Measurements from ENCODE around the gene KRTAP9-4. TPM values are rescaled to one million over a fixed set of nuclear protein-coding genes. Genes with fewer than 3 reads are reported as not detected.

Gene KRTAP9-4
- total RNA-seq, 1 experiment from 2014 or later = not detected

- peaks cover 3% of the 10 kb centered on the region; the same call in 1 of the 2 replicates for H3K27me3 Mint-ChIP-seq (ENCODE audit: low read depth)
- H3K23ac ChIP-seq (ENCODE audit: insufficient read length, low read depth, low read length) = no peak overlapping the region
- H2AK5ac ChIP-seq (ENCODE audit: insufficient read length, low read length) = no peak overlapping the region
- no peak overlapping the region for H2BK12ac ChIP-seq (ENCODE audit: insufficient read length, low read depth, low read length)
- H3K9ac ChIP-seq (ENCODE audit: extremely low read depth, insufficient read length, low read length) = no peak overlapping the region
- H3K56ac ChIP-seq (ENCODE audit: insufficient read length, low read depth, low read length) = no peak overlapping the region
- no peaks in the 10 kb centered on the region for H3K9me3 ChIP-seq (ENCODE audit: control insufficient read depth, low read depth, low read length)
- no peaks in the 10 kb centered on the region for H3K4me1 ChIP-seq (ENCODE audit: insufficient read depth, low read length)
- H3K4ac ChIP-seq (ENCODE audit: low read depth, low read length) = no peak overlapping the region
- no peaks in the 10 kb centered on the region; a peak in 1 of 7 replicates for H3K36me3 Mint-ChIP-seq (ENCODE audit: insufficient read depth in 1 of 3, low read depth in 3 of 3)
- H4K8ac ChIP-seq (replicated peaks; ENCODE audit: insufficient read length, low read depth, low read length) = no peak overlapping the region
- no peaks in the 10 kb centered on the region for H3K79me1 ChIP-seq (ENCODE audit: insufficient read depth, low read depth, low read length, poor library complexity, severe bottlenecking)
- H3T11ph ChIP-seq (ENCODE audit: low read length) = no peak overlapping the region
- H2BK15ac ChIP-seq (ENCODE audit: low read depth, low read length) = no peak overlapping the region
- H3K4me3 Mint-ChIP-seq = no peak overlapping the region
- H3K18ac ChIP-seq (ENCODE audit: insufficient read length, low read depth, low read length) = no peak overlapping the region
- H3K23me2 ChIP-seq (ENCODE audit: insufficient read length, low read depth, low read length, poor library complexity, severe bottlenecking) = no peaks in the 10 kb centered on the region
- H3K4me2 ChIP-seq (ENCODE audit: insufficient read depth, insufficient read length, low read length) = no peak overlapping the region
- H3K14ac ChIP-seq (ENCODE audit: insufficient read depth, low read length) = no peak overlapping the region
- no peak overlapping the region for H2AFZ ChIP-seq (ENCODE audit: low read length)
- no peak overlapping the region for H4K5ac ChIP-seq (ENCODE audit: insufficient read length, low read depth, low read length)
- H2BK5ac ChIP-seq (ENCODE audit: insufficient read length, low read length) = no peak overlapping the region
- no peak overlapping the region for H4K91ac ChIP-seq (ENCODE audit: insufficient read length, low read depth, low read length)
- H4K20me1 ChIP-seq (ENCODE audit: control insufficient read depth, insufficient read depth, insufficient read length) = no peaks in the 10 kb centered on the region
- no peaks in the 10 kb centered on the region for H3K79me2 ChIP-seq (ENCODE audit: insufficient read depth, low read length)
- no peak overlapping the region for H2BK120ac ChIP-seq (ENCODE audit: low read depth, low read length, poor library complexity, severe bottlenecking)
- no peak overlapping the region for H2BK20ac ChIP-seq (ENCODE audit: low read depth, low read length, poor library complexity, severe bottlenecking)
- H3K27ac Mint-ChIP-seq = no peak overlapping the region
- H3K9me3 Mint-ChIP-seq = peaks cover 3 to 4% of the 10 kb centered on the region in 2 experiments; a peak in 2 of 5 replicates
- WGBS (ENCODE audit: extremely low coverage, insufficient read length, low lambda C conversion rate) = no CpG with 5 or more reads among the region's 1 CpG
- no peaks in the 10 kb centered on the region for H3K27me3 ChIP-seq (ENCODE audit: insufficient read depth, low read length)
- TF ChIP-seq, protein P1, sequence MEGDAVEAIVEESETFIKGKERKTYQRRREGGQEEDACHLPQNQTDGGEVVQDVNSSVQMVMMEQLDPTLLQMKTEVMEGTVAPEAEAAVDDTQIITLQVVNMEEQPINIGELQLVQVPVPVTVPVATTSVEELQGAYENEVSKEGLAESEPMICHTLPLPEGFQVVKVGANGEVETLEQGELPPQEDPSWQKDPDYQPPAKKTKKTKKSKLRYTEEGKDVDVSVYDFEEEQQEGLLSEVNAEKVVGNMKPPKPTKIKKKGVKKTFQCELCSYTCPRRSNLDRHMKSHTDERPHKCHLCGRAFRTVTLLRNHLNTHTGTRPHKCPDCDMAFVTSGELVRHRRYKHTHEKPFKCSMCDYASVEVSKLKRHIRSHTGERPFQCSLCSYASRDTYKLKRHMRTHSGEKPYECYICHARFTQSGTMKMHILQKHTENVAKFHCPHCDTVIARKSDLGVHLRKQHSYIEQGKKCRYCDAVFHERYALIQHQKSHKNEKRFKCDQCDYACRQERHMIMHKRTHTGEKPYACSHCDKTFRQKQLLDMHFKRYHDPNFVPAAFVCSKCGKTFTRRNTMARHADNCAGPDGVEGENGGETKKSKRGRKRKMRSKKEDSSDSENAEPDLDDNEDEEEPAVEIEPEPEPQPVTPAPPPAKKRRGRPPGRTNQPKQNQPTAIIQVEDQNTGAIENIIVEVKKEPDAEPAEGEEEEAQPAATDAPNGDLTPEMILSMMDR (conservative IDR thresholded peaks at IDR 0.05) = no peak
- no peak overlapping the region for H3K27ac ChIP-seq (ENCODE audit: insufficient read length, low read depth, low read length)
- DNase-seq = no peak
- H3K4me1 Mint-ChIP-seq = peaks cover 0 to 2% of the 10 kb centered on the region in 2 experiments; a peak in 1 of 4 replicates
Observed at GRCh38 chr17:41215681-41216080, 33.8 kb upstream of the KRTAP9-4 start.

Measured in H9 (cell line).